Pancreas (tissue), 10 donors: ENCODE data around the gene TNFRSF14. TPM values are rescaled to one million over a fixed set of nuclear protein-coding genes. Genes with fewer than 3 reads are reported as not detected.

Experiments
- ATAC-seq, 4 donors: fragments of 200-7000 bp; cut with Tn5 transposase; one replicate each; pipeline versions ENCODE4 v1.8.0 to v1.9.1; 2020; ENCODE audit warnings: mild to moderate bottlenecking in 4 of 4, moderate library complexity in 4 of 4
- DNase-seq, 6 donors: peaks; one replicate each; pipeline ENCODE4 v3.0.0-alpha.2; 2020
- FAIRE-seq: peaks from 2 replicates; lab custom pipeline; 2012; peaks lifted over from hg19 to GRCh38; lab: Jason Lieb, UNC
- H3K27ac ChIP-seq, 4 donors: fragments of 200-600 bp; sonication (generic); 1 replicate in 3 of 4; 2 replicates in 1 of 4; pipeline versions ENCODE4 v1.5.0 to v1.8.0; 2020
- H3K27me3 ChIP-seq, 4 donors: fragments of 200-600 bp; one replicate each; pipeline ENCODE4 v1.8.0; 2021
- H3K36me3 ChIP-seq, 3 donors: fragments of 200-600 bp; sonication (generic) in 1 of 3; one replicate each; pipeline versions ENCODE4 v1.5.0 to v1.8.0; 2020 to 2021
- H3K4me1 ChIP-seq, 3 donors: fragments of 200-600 bp; one replicate each; pipeline ENCODE4 v1.8.0; 2021
- H3K4me3 ChIP-seq, 4 donors: fragments of 200-600 bp; sonication (generic) in 2 of 4; one replicate each; pipeline versions ENCODE4 v1.5.0 to v1.8.0; 2020 to 2021
- H3K9me3 ChIP-seq, 4 donors: fragments of 200-600 bp; one replicate each; pipeline ENCODE4 v1.8.0; 2021
- WGBS, 2 donors: extraction: QIAGEN DNeasy Blood & Tissue Kit; methylation state at CpG; one replicate each; pipeline ENCODE4 v1.1.7; 2013; 5-methylcytosine and 5-hydroxymethylcytosine counted together
- intact Hi-C, 3 donors: fragments of 100-400 bp; cut with DNase I; formaldehyde crosslinking; loops; one replicate each; pipeline versions ENCODE4 v1.11.1 to v1.14.2; 2022
- polyA plus RNA-seq, 2 donors: library from polyadenylated mRNA; stranded (reverse); fragments of 200-250 nt; gene quantifications; one replicate each; pipeline ENCODE4 v1.2.3, GENCODE V29; 2013
- total RNA-seq, 6 donors: library from RNA; stranded (reverse); fragmentation: NEBNext Ultra II Directional in 4 of 6; extraction: Animal tissue kit (Norgen Biotek cat#: 25700) in 4 of 6; gene quantifications; one replicate each; pipeline versions ENCODE4 v1.2.1 to v1.2.4, GENCODE V29; 2021 to 2023
- TF ChIP-seq, protein P1 (sequence below), 4 donors: fragments of 200-600 bp; sonication (generic) in 3 of 4; IDR thresholded peaks; one replicate each; pipeline versions ENCODE4 v1.5.0 to v1.8.0; 2021; ENCODE audit warnings: antibody characterized with exemption in 4 of 4
- donor health status: healthy with polysubstance abuse.
- donor health status: DM: no; HTN: no; CAD: no; lungs with moderate emphysema.
- donor health status: DM: no; HTN: no; CAD: no.
- donor health status: control.
- donor health status: control.
- donor health status: Bipolar disorder and iron deficiency.
- donor health status: DM: yes; HTN: yes; CAD: no.
- donor health status: DM: no; HTN: no; CAD: no.
- donor health status: DM: no; HTN: no; CAD: no.
- donor health status: DM: yes; HTN: yes; CAD: no.

The TNFRSF14 gene
- total and polyA plus RNA-seq, 8 donors = 10.3 to 124 (median 24.9) TPM

DNA sequence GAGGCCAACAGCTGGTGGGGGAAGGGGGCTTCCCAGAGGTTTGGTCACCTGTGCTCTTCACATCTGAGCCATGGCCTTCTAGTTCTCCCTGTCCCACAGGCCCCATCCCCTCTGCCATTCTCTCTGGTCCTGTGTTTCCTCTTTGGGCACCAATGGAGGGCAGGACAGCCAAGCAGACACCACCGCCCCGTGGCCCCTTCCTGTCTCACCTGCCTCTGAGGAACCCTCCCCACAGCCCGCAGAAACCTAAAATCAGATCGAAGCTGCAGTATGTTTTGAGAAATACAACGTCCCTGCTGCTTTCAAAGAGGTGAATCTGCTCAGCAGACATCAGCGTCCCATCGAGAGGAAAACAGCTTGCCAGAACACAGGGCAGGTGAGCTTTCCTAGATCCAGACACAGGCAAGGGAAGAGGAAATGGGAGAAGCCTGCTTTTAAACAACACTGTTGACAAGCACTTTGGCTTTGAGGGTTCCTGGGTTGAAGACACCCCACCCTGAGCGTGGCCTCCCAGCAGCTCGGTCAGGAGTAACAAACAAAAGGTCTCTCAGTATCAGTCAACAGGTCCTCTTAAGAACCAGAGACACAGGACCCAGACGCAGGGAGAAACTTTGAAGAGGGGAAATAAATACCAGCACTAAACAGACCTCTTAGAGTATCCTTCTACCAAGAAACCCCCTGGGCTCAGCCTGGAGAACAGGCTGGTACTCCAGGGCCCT is 32.1 kb upstream of the TNFRSF14 start:
- ATAC-seq (no peak), DNase-seq (no peak), FAIRE-seq (no peak)
- 69 to 75% methylated on average over 10 of the region's 10 CpGs for WGBS, 2 donors
- H3K27me3 ChIP-seq = no peaks in the 10 kb centered on the region
- peaks cover 0 to 23% (median 8%) of the 10 kb centered on the region in 3 donors for H3K4me1 ChIP-seq
- H3K36me3 ChIP-seq = peaks cover 0 to 24% (median 14%) of the 10 kb centered on the region in 3 donors
- no peak overlapping the region for H3K4me3 ChIP-seq
- intact Hi-C loops = no loop called here
- H3K27ac ChIP-seq = no peak overlapping the region
- TF ChIP-seq, protein P1, sequence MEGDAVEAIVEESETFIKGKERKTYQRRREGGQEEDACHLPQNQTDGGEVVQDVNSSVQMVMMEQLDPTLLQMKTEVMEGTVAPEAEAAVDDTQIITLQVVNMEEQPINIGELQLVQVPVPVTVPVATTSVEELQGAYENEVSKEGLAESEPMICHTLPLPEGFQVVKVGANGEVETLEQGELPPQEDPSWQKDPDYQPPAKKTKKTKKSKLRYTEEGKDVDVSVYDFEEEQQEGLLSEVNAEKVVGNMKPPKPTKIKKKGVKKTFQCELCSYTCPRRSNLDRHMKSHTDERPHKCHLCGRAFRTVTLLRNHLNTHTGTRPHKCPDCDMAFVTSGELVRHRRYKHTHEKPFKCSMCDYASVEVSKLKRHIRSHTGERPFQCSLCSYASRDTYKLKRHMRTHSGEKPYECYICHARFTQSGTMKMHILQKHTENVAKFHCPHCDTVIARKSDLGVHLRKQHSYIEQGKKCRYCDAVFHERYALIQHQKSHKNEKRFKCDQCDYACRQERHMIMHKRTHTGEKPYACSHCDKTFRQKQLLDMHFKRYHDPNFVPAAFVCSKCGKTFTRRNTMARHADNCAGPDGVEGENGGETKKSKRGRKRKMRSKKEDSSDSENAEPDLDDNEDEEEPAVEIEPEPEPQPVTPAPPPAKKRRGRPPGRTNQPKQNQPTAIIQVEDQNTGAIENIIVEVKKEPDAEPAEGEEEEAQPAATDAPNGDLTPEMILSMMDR (IDR thresholded peaks at IDR 0.05) = no peak
- no peaks in the 10 kb centered on the region for H3K9me3 ChIP-seq

DNA sequence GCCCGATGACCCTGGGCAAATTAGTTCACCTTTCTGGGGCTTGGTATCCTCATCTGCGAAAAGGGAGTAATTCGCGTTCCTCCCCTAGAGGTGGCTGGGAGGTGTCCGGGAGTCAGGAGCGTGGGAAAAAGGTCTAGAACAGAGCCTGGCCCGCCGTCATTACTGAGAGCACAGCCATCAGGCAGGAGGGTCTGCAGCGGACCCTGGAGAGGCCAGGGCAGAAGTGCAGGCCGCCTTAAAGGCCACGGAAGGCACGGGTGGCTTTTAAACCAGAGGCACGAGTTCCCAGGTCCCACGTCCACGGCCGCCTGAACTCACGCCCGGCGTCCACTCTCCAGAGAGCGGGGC is 30.6 kb upstream of the TNFRSF14 start:
- Histone ChIP-seq H3K36me3 (peaks cover 0 to 10% (median 9%) of the 10 kb centered on the region in 3 donors), H3K27me3 (peaks cover 0 to 3% (median 0%) of the 10 kb centered on the region in 4 donors), H3K27ac (peak overlapping the region in 1 of 4 donors; percentile 36), H3K4me1 (peaks cover 7 to 31% (median 18%) of the 10 kb centered on the region in 3 donors), H3K4me3 (peak overlapping the region; percentile 71 to 95 (median 88)), H3K9me3 (no peaks in the 10 kb centered on the region)
- 1% methylated on average over 20 of the region's 20 CpGs for WGBS, 2 donors
- ATAC-seq (peak in 1 of 4 donors; percentile 0), FAIRE-seq (no peak), DNase-seq (no peak)
- TF ChIP-seq, protein P1 (IDR thresholded peaks at IDR 0.05) = no peak
- intact Hi-C loops = no loop called here

DNA sequence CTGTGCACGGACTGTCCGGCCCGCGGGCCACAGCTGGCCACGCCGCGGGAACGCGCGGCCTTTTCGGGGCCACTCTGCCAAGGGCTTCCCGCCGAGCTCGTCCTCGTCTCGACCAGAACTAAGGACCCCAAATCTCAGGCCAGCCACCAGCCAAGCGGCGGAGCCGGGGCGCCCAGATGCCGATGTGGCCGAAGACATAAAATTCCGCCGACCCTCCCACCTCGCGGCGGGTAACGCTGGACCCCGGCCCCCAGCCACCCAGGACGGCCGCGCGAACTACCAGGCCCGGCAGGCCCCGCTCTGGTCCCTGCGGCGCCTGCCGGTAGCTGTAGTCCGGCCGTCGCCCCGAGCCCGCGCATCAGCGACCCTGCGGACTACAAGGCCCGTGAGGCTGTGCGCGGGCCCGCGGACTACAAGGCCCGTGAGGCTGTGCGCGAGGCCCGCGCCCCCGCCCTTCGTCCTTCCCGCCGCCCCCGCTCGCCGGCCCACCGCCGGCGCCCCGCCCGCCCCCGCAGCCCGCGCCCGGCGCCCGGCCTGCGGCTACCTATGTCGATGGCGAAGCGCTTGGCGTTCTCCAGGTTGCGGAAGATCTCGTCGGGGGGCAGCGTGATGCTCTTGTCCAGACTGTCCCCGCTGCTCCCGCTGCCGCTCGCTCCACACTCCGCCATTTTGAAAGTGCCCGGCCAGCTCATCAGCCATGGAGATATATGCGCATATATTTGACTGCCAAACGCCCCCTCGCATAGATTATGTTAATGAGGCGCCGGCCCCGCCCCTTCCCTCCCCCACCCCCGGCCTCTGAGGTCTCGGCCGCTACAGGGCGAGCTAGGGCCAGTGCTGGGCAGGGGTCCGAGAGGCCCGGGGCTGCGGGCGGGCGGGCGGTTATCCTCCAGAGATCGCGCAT is 30.0 kb upstream of the TNFRSF14 start, which contains the start of gene PANK4:
Gene PANK4 (minus strand): TSS at position 677 of the 904 bp plus-strand sequence. CDS start 9 bp downstream, at position 668.
- Histone ChIP-seq H3K27ac (peak within 1 kb of the TSS in 1 of 4 donors; percentile 63), H3K36me3 (peaks cover 0 to 4% (median 3%) of the 10 kb centered on the region in 3 donors), H3K4me1 (peaks cover 12 to 38% (median 23%) of the 10 kb centered on the region in 3 donors), H3K9me3 (no peaks in the 10 kb centered on the region), H3K27me3 (peaks cover 0 to 3% (median 0%) of the 10 kb centered on the region in 4 donors), H3K4me3 (peak within 1 kb of the TSS; percentile 71 to 95 (median 88))
- TF ChIP-seq, protein P1 (IDR thresholded peaks at IDR 0.05) = no peak
- ATAC-seq (peak; percentile 93 to 96 (median 94)), DNase-seq (peak; percentile 89 to 97 (median 94)), FAIRE-seq (no peak)
- intact Hi-C loops = no loop called here
- 1% methylated on average over 86 to 107 of the region's 107 CpGs for WGBS, 2 donors

DNA sequence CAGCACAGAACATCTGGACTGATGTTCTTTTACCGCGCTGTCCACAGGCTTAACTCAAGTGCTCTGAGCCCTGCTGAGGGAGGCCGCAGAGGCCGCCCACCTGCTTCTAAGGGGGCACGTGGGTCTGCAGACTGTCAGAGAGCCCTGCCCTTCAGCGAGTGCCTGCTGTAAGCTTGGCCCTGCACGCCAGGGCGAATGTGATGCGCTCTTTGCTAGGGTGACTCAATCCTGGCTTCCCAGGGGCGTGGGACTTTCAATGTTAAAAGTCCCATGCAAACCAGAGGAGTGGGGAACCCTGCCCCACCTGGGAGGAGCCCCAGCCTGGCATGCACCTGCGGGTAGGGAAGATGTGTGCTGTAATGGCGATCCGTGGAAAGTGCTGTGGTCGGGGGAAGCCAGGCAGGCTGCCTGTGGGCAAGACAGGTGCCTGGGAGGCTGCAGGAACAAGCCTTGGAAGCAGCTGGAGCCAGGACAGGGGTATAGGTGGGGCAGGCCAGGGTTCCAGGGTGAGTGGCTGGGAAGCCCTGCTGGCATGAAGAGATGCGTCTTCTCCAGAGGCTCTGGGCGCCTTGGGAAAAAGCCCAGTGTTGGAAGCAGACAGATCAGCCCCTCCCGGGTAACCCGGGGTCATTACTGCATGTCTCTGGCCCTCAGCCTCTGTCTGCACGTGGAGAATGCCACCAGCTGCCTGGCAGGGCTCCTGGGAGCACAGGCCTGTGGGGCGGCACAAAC is 29.2 kb upstream of the TNFRSF14 start:
- DNase-seq = peak in 1 of 6 donors; percentile 42
- Histone ChIP-seq H3K27ac (peak overlapping the region in 1 of 4 donors; percentile 63), H3K27me3 (peaks cover 0 to 3% (median 0%) of the 10 kb centered on the region in 4 donors), H3K36me3 (no peaks in the 10 kb centered on the region), H3K4me1 (peaks cover 12 to 39% (median 23%) of the 10 kb centered on the region in 3 donors), H3K4me3 (peak overlapping the region in 3 of 4 donors; percentile 71 to 95 (median 91)), H3K9me3 (no peaks in the 10 kb centered on the region)
- intact Hi-C loops = no loop called here
- TF ChIP-seq, protein P1 (IDR thresholded peaks at IDR 0.05) = no peak
- no peak for FAIRE-seq
- ATAC-seq = peak in 1 of 4 donors; percentile 1
- WGBS, 2 donors = 54 to 66% methylated on average over 17 to 20 of the region's 20 CpGs
